ENCODE data around the gene NSUN6.

Gene NSUN6, protein sequence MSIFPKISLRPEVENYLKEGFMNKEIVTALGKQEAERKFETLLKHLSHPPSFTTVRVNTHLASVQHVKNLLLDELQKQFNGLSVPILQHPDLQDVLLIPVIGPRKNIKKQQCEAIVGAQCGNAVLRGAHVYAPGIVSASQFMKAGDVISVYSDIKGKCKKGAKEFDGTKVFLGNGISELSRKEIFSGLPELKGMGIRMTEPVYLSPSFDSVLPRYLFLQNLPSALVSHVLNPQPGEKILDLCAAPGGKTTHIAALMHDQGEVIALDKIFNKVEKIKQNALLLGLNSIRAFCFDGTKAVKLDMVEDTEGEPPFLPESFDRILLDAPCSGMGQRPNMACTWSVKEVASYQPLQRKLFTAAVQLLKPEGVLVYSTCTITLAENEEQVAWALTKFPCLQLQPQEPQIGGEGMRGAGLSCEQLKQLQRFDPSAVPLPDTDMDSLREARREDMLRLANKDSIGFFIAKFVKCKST

DNA sequence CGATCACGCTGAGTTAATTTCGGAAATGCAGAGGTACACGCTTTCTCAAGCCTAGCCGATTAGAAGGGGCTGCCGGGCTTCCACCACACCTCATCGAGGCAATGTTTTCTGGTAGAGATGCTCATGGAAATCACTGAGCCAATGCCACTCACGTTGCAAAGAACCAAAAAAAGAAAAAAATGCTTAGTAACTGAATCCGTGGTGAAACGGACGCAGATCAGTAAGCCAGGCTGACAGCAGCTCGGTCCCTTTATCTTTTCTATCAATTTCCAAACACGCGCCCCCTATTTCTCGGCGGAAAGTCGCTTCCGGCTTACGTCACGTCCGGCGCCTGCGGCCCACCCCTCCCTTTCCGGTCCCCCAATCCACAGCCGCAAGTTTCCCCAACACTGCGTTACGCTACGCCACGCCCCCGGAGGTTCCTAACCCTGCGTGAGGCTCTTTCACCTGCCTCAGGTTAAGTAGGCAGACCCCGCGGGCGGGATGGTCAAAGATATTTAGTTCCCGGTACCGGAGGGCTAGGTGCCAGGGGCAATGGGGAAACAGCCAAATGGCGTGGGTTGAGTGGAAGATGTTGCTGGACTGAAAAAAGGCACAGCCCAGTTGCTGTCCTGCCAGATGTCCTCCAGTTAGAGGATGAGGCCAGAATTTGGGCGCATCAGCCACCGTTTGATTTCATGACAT is at the start of gene NSUN6:
TSS of gene NSUN6 (minus strand) at position 264 of the 684 bp plus-strand sequence. CDS start 384 bp downstream, outside the sequence.
- DNase-seq, result peak; percentile 35

DNA sequence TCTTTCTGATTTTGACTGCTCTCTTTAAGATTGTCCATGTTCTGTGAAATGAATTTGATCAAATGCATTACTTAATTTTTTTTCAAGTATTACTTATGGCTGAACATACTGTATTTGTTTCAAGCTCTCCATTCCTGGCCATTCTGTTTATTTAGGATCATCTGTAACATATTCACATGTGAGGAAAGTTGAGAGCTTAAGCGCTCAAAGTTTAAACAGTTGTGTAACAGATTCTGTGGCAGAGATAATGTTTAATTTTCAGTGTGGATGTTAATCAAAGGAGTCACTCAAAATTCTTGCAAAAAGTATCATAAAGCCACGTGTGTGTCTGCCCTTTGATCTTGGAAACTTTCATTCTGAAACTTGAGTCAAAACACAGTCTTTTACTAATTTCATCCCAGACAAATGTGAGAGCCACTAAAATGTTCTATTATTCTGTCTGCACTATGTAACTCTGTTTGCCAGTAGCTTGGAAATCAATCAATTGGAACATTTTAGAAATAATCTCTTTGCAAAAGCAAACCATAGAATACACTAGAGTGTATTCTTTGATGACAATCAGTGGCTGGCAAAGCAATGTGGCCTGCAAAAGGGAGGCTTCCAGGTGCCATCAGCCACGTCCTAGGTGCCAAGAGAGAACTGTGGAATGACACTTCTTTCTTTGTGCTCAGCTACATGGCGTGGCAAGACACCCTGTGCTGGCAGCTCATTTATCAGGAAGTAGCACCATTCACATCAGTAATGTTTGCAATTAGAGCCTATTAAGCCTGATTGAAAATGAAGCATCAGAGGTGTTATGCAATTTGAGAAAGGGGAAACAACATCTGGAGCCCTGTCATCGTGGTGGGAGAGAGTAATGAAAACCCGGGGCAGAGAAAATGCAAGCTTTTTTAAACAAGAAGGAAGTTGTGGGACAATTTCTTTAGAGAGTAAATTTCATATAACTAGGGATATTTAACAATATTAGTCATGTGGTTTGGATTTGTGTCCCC is 48.8 kb upstream of the NSUN6 start:
- no peak for DNase-seq

DNA sequence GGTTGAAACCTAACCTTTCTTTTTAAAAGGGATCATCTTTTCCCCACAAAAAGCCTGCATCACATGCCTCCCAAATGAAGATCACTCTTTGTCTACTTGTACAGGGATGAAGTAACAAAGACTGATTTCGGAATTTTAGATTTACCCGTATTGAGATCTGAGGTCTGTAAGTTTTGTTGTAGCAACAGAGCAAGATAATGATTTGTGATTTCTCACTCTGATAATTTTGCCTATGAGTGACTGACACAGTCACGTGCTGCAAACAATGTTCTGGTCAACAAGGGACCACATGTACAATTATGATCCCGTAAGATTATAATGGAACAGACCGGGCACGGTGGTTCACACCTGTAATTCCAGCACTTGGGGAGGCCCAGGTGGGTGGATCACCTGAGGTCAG is 39.2 kb upstream of the NSUN6 start:
- no peak for DNase-seq

DNA sequence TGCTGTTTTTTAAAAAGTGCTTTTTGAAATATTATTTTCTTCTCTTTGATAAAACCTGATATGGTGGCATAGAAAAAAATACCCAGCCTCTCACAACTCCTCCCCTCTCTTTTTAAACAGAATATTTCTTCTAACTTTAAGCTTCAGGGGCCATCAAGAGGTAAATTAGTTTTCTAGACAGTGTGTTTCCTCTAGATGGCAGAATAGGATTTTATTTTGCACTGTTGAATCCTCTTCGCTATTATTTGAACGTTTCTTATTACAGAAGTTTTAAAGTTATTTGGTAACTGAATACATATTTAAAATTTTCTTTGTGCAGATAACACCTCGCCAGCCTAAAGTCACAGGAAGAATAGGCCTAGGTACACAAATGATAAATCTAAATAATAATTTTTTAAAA is 38.1 kb upstream of the NSUN6 start:
- DNase-seq, result no peak

DNA sequence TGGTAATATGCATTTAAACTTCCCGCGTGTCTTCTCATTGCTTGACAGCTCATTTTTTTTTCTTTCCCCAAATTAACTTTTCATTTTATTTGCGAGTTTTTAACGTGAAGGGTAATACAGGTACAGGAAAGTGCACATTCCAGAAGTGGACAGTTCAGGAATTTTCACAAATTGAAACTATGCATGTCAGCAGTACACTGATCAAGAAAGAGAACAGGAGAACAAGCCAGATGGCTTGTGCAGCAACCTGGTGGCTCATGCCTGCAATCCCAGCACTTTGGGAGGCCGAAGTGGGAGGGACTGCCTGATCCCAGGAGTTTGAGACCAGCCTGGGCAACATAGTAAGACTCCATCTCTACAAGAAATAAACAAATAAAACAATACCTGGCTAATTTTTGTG is 36.3 kb upstream of the NSUN6 start:
- DNase-seq, result no peak

DNA sequence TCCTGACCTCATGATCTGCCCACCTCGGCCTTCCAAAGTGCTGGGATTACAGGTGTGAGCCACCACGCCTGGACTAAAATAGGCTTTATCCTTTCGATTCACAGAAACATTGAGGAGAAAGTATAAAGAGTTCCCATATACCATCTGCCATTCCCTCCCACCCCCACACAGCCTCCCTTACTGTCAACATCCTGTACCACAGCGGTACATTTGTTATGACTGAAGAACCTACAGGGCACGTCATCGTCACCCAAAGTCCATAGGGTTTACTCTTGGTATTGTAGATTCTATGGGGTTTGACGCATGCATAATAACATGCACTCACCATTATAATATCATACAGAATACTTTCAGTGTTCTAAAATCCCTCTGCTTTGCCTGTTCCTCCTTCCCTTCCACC is 35.8 kb upstream of the NSUN6 start:
- no peak for DNase-seq

DNA sequence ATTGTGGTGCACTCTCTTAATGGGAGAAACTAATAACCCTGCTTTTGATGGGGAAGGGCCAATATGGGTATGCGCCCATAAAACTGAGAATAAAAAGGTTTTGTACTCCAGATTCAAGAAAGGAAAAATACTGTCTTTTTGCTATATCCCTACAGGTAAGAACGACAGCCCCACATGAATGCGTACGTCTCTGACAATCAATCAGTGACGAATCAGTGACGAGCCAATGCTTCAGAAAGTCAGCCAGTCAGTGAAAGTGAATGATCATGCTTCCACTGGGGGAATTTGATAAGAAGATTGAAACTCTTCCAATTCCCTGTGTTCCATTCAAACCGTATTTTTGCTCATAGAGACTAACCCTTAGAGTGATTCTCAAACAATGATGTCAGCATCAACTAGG is 34.2 kb upstream of the NSUN6 start:
- no peak for DNase-seq

DNA sequence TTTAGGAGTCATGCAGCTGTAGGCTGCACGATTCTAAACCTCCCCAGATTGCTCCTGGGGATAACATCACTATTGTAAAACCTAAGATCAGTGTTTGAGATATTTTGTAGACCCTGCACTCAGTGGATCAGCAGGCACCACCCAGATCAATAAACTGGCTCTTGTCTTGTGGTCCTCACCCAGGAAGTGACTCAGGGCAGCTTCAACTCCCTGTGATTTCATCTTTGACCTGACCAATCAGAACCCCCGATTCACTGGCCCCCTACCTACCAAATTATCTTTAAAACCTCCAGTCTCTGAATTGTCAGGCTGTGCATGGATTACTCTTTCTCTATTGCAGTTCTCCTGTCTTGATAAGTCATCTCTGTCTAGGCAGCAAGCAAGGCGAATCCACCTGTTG is 33.6 kb upstream of the NSUN6 start:
- no peak for DNase-seq

DNA sequence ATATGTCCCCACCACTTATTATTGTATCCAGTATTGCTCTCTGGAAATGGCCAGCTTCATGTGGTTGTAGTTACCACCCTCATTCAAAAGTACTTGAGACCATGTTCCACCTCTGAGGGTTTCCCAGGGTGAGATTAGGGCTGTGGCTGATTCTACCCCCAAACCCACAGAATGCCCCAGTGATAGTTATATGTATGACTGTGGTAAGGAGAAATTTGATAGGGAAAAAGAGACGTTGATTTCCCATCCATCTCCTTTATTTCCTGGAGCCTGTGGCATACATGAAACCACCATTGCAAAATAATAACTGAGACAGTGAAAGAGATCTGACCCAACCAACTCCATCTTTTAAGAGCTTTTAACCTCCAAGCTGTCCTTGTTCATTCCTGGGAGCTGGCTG is 33.0 kb upstream of the NSUN6 start:
- DNase-seq, result no peak

DNA sequence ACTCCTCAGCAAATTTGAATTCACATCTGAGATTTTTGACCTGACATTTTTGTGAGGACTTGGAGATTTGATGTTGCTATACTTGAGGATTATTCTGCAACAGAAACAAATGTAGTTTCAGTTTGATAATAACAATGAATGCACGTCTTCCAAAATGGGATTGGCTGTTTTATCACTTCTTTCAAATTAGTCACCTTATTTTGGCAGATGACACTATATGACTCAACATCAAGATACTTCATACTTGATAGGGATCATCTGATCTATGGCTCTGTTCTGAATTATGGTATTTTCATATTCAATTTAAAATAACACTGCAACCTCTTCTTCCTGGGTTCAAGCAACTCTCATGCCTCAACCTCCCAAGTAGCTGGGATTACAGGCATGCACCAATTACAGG is 32.0 kb upstream of the NSUN6 start:
- no peak for DNase-seq

DNA sequence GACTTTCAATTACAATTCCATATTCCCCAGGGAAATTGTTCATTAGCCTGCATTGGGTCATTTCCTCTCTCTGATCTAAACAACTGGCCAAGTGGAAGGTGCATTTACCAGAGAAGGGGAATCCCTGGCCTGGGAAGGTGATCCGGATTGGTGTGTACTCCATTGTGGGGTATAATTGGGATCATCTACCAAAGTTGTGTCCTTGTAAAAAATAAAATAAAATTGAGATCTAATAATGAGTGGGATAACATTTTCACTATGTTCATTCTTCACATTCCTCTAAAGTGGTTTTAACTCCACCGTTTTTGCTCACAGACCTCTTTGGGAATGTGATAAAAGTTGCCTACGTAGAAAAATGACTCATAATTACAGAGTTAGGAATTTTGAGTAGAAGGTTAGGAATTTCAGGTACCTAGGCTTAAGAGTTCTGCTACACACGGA is 30.6 kb upstream of the NSUN6 start:
- DNase-seq, result no peak

DNA sequence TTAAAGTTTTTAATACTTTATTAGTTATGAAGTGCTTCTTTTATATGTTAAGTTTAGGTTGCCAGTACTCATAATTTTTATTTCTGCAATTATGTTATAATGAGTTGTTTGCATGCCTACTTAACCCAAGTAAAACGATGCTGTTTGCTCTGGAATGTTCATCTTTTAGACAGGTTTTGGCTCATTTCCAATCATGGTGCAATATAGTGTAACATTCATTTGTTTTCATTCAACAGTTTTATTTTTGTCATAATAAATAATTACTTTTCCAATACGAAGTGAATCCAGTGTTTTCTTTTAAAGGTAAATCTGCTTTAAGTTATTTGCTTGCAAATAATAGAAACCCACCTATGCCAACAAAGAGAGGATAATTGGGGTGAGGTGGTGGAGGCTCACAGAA is 30.0 kb upstream of the NSUN6 start:
- DNase-seq, result no peak

DNA sequence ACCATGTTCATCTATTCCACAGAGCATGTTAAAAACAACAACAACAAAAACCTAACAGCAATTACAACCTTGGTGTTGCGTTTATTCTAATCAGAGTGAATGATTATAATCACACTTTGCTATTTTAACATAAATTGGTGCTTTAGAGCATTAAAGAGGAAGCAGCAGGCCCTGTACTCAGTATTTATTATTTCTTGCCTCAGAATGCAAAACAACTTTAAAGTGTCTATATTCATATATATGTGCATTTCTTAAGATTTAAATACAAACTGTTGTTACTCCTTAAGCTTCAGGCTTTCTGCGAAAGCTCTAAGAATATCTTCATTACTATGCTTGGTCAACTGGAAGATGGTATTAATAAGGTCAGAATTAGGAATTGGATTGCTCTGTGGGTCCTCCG is 29.4 kb upstream of the NSUN6 start:
- no peak for DNase-seq

DNA sequence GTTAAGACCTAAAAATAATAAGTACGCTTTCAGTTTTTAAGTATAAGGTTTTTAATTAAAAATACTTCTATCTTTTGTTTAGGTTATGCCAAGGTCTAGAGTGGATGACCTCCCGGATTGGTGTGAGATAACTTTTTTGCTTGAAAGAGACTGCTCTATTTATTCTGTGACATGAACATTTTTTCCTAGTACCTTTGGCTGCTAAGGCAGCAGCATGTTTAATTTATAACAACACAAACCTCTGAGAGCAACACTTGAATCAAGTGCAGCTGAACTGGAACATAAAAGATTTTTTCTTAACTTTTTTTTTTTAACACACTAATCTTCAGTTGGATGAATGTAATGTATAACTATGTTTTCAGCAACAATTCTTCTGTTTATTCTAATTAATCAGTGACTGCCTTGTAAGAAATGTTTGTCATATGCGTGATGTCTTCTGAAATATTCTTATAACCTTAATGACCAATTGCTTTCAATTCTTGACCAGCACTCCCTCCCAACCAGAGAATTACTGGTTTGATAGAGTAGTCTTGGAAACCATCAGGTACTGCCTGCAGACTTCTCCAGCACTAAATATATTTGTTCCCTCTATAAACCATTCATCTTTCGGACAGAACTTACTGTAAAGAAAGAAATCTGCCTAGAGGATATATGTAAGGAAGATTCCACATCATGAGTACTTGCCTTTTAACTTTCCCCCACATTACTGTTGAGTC is 23.9 kb upstream of the NSUN6 start:
- no peak for DNase-seq

DNA sequence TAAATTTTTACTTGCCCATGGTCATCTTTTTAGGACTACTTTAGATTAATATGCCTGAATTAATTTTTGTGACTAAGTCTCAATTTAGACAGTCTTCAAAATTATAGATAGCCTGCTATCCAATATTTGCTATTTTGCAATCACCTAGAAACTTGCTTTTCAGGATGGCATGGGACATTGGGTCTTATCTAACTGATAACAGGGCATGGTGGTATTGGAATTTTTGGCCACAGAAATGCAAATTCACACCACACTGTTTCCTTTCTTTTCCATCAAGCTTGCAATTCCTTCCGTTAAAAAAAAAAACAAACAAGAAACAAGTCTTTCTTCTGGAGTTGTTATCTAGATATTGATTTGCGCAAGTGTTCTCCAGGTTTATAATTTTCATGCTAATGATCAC is 16.6 kb upstream of the NSUN6 start:
- DNase-seq, result no peak

DNA sequence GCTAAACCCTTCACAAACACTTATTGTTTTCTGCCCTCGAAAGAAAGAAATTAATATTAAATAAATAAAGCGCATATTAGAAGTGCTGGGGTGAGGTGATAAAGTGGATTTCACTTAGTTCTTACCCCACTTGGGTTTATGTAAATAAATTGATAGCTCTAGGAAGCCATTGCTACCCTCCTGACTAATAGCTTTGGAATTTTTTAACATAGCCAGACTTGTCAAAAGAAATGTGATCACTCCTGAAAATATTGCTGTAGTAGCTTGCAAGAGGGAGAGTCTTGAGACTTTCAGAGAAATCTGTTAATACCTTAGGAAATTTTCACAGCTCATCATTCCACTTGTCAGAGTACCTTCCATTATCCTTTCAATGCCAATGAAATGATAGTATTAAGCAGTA is 15.4 kb upstream of the NSUN6 start:
- no peak for DNase-seq

DNA sequence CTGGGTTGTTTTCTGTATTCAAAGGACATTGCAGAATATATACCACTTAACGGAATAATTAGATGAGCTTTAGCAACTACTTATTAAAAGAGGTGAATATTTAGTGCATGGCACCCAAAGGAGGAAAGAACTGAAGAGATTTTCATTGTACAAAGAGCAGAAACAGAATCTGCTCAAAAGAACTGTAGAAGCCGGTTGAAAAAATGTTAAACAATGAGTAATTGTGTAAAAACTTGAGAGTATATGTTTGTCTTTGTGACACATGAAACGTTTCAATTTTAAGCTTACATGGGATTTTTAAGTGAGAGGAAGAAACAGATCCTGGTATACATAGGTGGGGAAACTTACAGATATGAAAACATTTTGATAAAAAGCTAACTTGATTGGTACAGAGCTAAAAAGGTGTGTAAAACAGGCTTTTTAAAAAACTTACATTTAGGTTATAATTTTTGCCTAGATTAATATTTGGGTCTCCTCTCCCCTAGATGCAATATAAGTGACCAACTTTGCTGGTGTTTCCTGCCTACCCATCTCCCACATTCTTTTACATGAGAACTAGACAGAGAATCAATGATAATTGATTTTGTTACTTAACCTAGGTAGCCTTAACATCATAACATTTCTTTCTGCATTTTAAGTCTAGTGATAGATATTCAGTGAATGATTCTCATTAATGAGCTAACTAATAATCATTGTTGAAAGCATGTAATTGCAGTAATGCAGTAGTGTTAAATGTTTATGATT is 14.6 kb upstream of the NSUN6 start:
- no peak for DNase-seq

DNA sequence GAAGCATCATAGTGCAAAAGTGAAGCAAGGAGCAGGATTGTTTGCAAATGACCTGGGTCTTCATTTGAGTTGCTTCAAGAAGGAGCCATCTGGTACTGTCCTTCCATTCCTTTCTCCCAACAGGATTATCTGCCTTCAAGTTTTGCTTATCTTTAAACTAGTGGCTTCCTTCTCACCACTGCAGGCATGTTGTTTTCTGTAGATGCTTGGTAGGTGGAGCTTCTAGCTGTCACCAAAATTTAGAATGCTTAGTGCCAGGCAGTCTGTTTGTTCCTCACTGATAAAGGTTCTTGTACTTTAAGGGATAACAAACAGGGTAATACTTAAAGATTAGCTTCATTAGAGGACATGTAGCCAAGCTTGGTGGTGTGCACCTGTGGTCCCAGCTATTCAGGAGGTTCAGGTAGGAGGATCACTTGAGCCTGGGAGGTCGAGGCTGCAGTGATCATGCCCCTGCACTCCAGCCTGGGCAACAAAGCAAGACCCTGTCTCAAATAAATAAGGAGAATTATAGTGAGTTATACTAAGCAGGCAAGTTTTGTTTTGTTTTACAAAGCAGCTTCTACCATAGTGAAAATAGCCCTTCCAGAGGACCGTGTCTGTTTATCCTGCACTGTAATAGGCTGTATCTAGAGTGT is 13.6 kb upstream of the NSUN6 start:
- DNase-seq, result no peak

DNA sequence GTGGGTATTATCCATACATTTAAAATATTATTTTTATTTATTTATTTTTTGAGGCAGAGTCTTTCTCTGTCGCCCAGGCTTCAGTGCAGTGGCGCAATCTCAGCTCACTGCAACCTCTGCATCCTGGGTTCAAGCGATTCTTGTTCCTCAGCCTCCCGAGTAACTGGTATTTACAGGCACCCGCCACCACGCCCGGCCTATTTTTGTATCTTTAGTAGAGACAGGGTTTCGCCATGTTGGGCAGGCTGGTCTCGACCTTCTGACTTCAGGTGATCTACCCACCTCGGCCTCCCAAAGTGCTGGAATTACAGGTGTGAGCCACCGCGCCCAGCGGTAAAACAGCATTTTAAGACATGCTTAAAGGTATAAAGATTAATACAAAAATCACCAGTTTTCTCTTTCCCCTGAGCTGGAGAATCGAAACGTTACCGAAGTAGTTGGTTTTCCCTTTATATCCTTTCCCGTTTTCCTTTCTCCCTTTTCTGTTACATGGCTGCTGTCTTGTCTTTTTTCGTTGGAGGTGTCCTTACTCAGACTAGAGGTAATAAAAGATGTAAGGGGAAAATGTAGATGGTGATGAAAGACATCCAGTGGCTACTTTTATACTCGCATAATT is 9.5 kb upstream of the NSUN6 start:
- DNase-seq, result no peak

DNA sequence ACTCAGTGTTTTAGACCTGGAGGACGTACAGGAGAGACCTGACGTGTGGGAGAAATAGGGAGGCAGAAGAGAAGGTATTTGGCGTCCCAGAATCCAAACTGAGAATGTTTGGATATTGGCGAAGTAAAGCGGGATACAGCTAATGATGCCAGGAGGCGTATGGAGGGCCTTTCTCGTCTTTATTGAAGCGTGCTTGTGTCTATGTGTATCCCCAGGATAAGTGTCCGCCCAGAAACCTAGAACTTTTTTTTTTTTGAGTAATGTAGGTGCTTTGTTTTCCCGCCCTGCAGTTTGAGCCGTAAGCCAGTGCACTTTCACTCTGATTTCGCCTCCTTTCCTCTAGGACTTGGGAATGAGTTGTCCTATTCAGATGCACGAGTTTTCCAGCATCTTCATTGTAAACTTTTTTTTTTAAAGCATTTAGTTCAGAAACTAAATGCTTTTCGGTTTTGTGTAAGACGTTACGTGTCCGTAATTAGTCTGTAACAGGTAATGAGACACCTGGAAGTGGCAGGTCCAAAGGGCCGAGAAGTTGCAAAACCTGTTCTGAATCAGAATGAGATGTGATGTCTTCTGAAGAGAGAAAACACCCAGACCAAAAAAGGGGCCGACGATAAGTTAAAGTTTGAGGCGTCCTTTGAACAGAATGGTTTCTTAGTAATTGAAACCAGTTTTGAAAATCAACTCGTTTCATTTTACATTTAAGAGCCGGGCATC is 8.6 kb upstream of the NSUN6 start:
- no peak for DNase-seq
